Measurements from ENCODE around the gene ATXN1. TPM values are rescaled to one million over a fixed set of nuclear protein-coding genes. Genes with fewer than 3 reads are reported as not detected.

Gene ATXN1
- total RNA-seq, 1 donor from 2014 or later: 6.1 TPM

DNA sequence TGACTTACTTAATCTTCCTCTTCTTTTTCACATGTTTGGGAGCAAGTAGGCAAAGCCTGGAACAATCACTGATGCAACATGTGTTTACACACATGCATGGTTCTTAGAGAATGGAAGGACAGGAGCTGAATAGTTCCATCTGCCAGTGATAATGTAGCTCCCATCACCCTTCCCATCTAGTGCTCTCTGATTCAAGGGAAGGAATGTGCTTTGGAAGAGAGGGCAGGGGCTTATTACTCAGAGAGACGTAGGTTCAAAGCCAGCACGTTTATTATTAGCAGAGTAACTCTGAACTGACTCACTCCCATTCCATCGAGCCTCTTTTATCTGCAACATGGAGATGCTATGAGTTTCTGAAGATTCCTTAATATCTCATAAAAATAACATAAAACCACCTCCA, 311.0 kb downstream of the ATXN1 start:
- TF ChIP-seq, protein P1, sequence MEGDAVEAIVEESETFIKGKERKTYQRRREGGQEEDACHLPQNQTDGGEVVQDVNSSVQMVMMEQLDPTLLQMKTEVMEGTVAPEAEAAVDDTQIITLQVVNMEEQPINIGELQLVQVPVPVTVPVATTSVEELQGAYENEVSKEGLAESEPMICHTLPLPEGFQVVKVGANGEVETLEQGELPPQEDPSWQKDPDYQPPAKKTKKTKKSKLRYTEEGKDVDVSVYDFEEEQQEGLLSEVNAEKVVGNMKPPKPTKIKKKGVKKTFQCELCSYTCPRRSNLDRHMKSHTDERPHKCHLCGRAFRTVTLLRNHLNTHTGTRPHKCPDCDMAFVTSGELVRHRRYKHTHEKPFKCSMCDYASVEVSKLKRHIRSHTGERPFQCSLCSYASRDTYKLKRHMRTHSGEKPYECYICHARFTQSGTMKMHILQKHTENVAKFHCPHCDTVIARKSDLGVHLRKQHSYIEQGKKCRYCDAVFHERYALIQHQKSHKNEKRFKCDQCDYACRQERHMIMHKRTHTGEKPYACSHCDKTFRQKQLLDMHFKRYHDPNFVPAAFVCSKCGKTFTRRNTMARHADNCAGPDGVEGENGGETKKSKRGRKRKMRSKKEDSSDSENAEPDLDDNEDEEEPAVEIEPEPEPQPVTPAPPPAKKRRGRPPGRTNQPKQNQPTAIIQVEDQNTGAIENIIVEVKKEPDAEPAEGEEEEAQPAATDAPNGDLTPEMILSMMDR (conservative IDR thresholded peaks at IDR 0.05; ENCODE audit: low read depth, low read length): no peak
- no peak overlapping the region for H3K4me3 ChIP-seq (ENCODE audit: low read depth, low read length)

DNA sequence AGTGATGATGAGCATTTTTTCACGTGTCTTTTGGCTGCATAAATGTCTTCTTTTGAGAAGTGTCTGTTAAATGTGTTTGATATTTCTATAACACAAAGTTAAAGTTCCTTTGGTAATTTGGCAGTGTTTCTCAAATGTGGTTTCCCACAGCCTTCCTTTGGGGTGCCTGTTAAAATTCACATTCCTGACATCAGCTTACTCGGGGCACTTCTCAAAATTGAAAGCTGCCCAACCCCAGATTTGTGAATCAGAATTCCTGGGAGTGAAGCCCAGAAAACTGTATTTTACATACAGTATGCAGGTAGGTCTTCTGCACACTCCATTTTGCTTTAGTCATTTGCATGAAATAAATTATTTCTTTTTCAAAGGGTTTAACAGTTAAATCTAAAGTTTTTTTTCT, 315.0 kb downstream of the ATXN1 start:
- DNase-seq (ENCODE audit: low read depth): no peak
- TF ChIP-seq, protein P1 (conservative IDR thresholded peaks at IDR 0.05; ENCODE audit: low read depth, low read length): no peak
- no peak overlapping the region for H3K4me3 ChIP-seq (ENCODE audit: low read depth, low read length)

More for the DNA sequence above, 311.0 kb downstream of the ATXN1 start:
- DNase-seq (ENCODE audit: low read depth): no peak

DNA sequence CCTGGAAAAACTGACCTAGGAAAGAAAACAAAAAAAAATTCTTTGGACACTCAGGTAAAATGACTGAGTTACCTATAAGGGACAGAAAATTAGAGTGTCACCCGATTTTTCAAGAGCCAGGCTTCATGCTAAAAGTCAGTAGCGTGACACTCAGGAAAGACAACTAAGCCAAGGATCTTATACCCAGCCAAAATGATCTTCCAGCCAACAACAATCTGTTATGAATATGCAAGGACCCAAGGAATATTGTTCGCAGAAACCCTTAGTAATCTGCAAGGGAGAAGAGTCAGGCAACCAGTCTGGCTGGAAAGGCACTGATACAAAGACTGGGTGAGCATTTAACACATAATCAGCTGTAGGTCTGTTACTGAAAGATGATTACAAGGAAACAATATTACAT, 319.2 kb downstream of the ATXN1 start:
- no peak for DNase-seq (ENCODE audit: low read depth)
- TF ChIP-seq, protein P1 (conservative IDR thresholded peaks at IDR 0.05; ENCODE audit: low read depth, low read length): no peak
- H3K4me3 ChIP-seq (ENCODE audit: low read depth, low read length): no peak overlapping the region

DNA sequence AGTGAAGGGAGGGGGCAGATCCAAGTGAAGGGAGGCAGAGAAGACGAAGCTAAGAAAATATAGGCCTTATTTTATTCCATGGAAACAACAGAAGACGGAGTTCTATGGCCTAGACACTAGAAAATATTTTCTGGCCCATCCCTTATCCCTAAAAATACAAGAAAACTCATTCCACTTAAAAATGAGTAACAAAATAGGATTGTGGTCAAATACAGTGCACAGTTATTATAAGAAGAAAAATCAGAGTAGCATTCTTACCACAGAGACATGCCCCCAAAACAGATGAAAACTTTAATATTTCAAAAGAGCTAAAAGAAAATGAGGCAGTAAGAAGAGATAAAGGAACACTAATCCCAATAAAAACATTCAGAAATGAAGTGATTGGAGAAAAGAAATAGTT, 320.0 kb downstream of the ATXN1 start:
- DNase-seq (ENCODE audit: low read depth): no peak
- no peak overlapping the region for H3K4me3 ChIP-seq (ENCODE audit: low read depth, low read length)
- TF ChIP-seq, protein P1 (conservative IDR thresholded peaks at IDR 0.05; ENCODE audit: low read depth, low read length): no peak

GRCh38 chr6:16440636-16441212, 320.5 kb downstream of the ATXN1 start:
- TF ChIP-seq, protein P1 (conservative IDR thresholded peaks at IDR 0.05; ENCODE audit: low read depth, low read length): no peak
- DNase-seq (ENCODE audit: low read depth): no peak
- H3K4me3 ChIP-seq (ENCODE audit: low read depth, low read length): no peak overlapping the region

- TF ChIP-seq, protein P1 (conservative IDR thresholded peaks at IDR 0.05; ENCODE audit: low read depth, low read length): no peak
- DNase-seq (ENCODE audit: low read depth): no peak
- H3K4me3 ChIP-seq (ENCODE audit: low read depth, low read length): no peak overlapping the region
Observed at GRCh38 chr6:16438718-16439591, 322.3 kb downstream of the ATXN1 start.

All from epithelial cell of proximal tubule (primary cell).